Osteoblast (primary cell): Measurements from ENCODE around the gene MRPS35. TPM values are rescaled to one million over a fixed set of nuclear protein-coding genes. Genes with fewer than 3 reads are reported as not detected.

Experiments
- DNase-seq: peaks from one replicate; pipeline ENCODE4 v3.0.0; 2011; ENCODE audit warnings: low spot score, mixed read lengths; ENCODE audit not compliant: insufficient read length; ENCODE audit errors: missing footprints
- H2AFZ ChIP-seq: 2 replicates; pipeline ENCODE4 v1.6.0; 2011; ENCODE audit warnings: mild to moderate bottlenecking, low read length
- H3K27ac ChIP-seq: 2 replicates; pipeline ENCODE4 v1.5.1; 2011; ENCODE audit warnings: mild to moderate bottlenecking, low read depth, low read length, moderate library complexity
- H3K27me3 ChIP-seq: 2 replicates; pipeline ENCODE4 v1.6.0; 2012; ENCODE audit warnings: mild to moderate bottlenecking, control low read depth, inconsistent platforms, low read length, moderate library complexity; ENCODE audit not compliant: insufficient read depth
- H3K36me3 ChIP-seq: 2 replicates; pipeline ENCODE4 v1.5.1; 2011; ENCODE audit warnings: mild to moderate bottlenecking, low read length, control low read depth, moderate library complexity; ENCODE audit not compliant: insufficient read depth
- H3K4me1 ChIP-seq: 2 replicates; pipeline ENCODE4 v1.5.1; 2011; ENCODE audit warnings: mild to moderate bottlenecking, low read length, control low read depth, moderate library complexity; ENCODE audit not compliant: insufficient read depth
- H3K4me2 ChIP-seq: 2 replicates; pipeline ENCODE4 v1.6.0; 2011; ENCODE audit warnings: mild to moderate bottlenecking, low read length; ENCODE audit not compliant: insufficient read depth
- H3K4me3 ChIP-seq: fragments of 200-600 bp; sonication (generic); 3 replicates; pipeline ENCODE4 v1.5.1; 2012; ENCODE audit warnings: mild to moderate bottlenecking, low read length, inconsistent platforms; ENCODE audit not compliant: insufficient read depth
- H3K79me2 ChIP-seq: 2 replicates; pipeline ENCODE4 v1.6.0; 2012; ENCODE audit warnings: mild to moderate bottlenecking, low read length, control low read depth, inconsistent platforms; ENCODE audit not compliant: insufficient read depth
- H3K9me3 ChIP-seq: 2 replicates; pipeline ENCODE4 v1.5.1; 2011; ENCODE audit warnings: low read depth, low read length, control low read depth
- H4K20me1 ChIP-seq: 2 replicates; pipeline ENCODE4 v1.6.0; 2012; ENCODE audit warnings: mild to moderate bottlenecking, low read length, control low read depth; ENCODE audit not compliant: insufficient read depth
- CTCF ChIP-seq: IDR thresholded peaks from 2 replicates; pipeline ENCODE4 v1.5.1; 2011; ENCODE audit warnings: mild to moderate bottlenecking, low read depth, low read length, moderate library complexity; ENCODE audit errors: extremely low read depth
- total RNA-seq: library from RNA; depleted of rRNA; stranded (reverse); fragments of >200 nt; gene quantifications from 2 replicates; pipeline ENCODE4 v1.2.3, GENCODE V29; 2012

The MRPS35 gene
- total RNA-seq, 1 donor = 53.9 TPM

- no peak overlapping the region for H3K4me3 ChIP-seq
- no peaks in the 10 kb centered on the region for H3K9me3 ChIP-seq
- no peak for TF ChIP-seq CTCF
- H4K20me1 ChIP-seq = peaks cover 5% of the 10 kb centered on the region
- H3K27me3 ChIP-seq = no peaks in the 10 kb centered on the region
- peaks cover 18% of the 10 kb centered on the region for H3K4me1 ChIP-seq
- H3K79me2 ChIP-seq = peaks cover 16% of the 10 kb centered on the region
- no peaks in the 10 kb centered on the region for H3K36me3 ChIP-seq
- no peak overlapping the region for H2AFZ ChIP-seq
- H3K27ac ChIP-seq = no peak overlapping the region
- no peak for DNase-seq
- H3K4me2 ChIP-seq = no peak overlapping the region
Observed at GRCh38 chr12:27707216-27707615, 3.4 kb upstream of the MRPS35 start.

- H3K27ac ChIP-seq = peak overlapping the region; percentile 94
- no peak for TF ChIP-seq CTCF
Observed at GRCh38 chr12:27709212-27709931, 1.3 kb upstream of the MRPS35 start.

DNA sequence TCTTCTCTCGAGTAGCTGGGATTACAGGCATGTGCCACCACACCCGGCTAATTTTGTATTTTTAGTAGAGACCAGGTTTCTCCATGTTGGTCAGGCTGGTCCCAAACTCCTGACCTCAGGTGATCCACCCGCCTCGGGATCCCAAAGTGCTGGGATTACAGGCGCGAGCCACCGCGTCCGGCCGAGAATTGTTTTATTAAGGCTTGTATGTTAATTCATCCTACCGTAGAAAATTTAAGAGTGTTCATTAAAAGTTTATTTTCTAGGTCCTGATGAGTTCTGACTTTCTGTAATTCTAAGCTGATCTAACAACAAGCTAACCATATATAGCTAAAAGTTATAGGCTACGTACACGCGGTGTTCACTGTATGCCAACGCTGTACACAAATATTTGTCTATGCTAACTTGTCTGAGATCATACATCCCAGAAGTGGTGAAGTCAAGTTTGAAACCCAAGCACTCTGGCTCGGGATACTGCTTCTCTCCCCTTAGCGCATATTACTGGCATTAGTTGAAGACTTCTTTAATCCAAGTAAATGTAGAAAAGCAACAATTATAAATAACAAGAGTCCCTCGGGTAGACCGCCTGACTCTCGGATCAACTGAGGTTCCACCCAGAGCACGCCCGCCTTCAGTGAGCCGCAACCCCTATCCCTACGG lies 570 bp upstream of the MRPS35 start:
- Histone ChIP-seq H3K4me3 (peak overlapping the region; percentile 94), H3K4me1 (peaks cover 10% of the 10 kb centered on the region), H3K4me2 (peak overlapping the region; percentile 99), H3K27me3 (no peaks in the 10 kb centered on the region), H3K36me3 (no peaks in the 10 kb centered on the region), H3K9me3 (no peaks in the 10 kb centered on the region), H3K79me2 (peaks cover 44% of the 10 kb centered on the region), H4K20me1 (peaks cover 21% of the 10 kb centered on the region), H3K27ac (peak overlapping the region; percentile 94), H2AFZ (peak overlapping the region; percentile 93)
- DNase-seq = peak; percentile 79
- no peak for TF ChIP-seq CTCF

More at GRCh38 chr12:27709212-27709931, 1.3 kb upstream of the MRPS35 start:
- H2AFZ ChIP-seq = peak overlapping the region; percentile 93
- H3K36me3 ChIP-seq = no peaks in the 10 kb centered on the region
- no peaks in the 10 kb centered on the region for H3K27me3 ChIP-seq
- H3K79me2 ChIP-seq = peaks cover 38% of the 10 kb centered on the region
- no peak for DNase-seq
- no peaks in the 10 kb centered on the region for H3K9me3 ChIP-seq
- peak overlapping the region; percentile 99 for H3K4me2 ChIP-seq
- H3K4me1 ChIP-seq = peaks cover 10% of the 10 kb centered on the region
- H3K4me3 ChIP-seq = peak overlapping the region; percentile 94
- peaks cover 21% of the 10 kb centered on the region for H4K20me1 ChIP-seq

- peaks cover 49% of the 10 kb centered on the region for H3K79me2 ChIP-seq
- no peak for TF ChIP-seq CTCF
- H3K9me3 ChIP-seq = no peaks in the 10 kb centered on the region
Observed at GRCh38 chr12:27711317-27711682, 668 bp downstream of the MRPS35 start.

More at GRCh38 chr12:27711317-27711682, 668 bp downstream of the MRPS35 start:
- Histone ChIP-seq H3K27ac (peak overlapping the region; percentile 94), H3K4me2 (peak overlapping the region; percentile 99), H4K20me1 (peaks cover 21% of the 10 kb centered on the region), H2AFZ (peak overlapping the region; percentile 96), H3K27me3 (no peaks in the 10 kb centered on the region), H3K36me3 (peaks cover 8% of the 10 kb centered on the region), H3K4me3 (peak overlapping the region; percentile 94), H3K4me1 (peaks cover 10% of the 10 kb centered on the region)
- peak; percentile 31 for DNase-seq
